ENCODE measurements around the gene BMP7. TPM values are rescaled to one million over a fixed set of nuclear protein-coding genes. Genes with fewer than 3 reads are reported as not detected.

The BMP7 gene
- total and polyA plus RNA-seq, 9 donors, result 0.07 to 19.4 (median 0.83) TPM

- H3K27ac ChIP-seq, result no peak overlapping the region
- intact Hi-C loops (cut with DNase I), result no loop called here
- H3K27me3 ChIP-seq, result no peaks in the 10 kb centered on the region
- 78 to 97% (median 95%) methylated on average over 3 of the region's 3 CpGs for WGBS, 3 donors
- H3K9me3 ChIP-seq, result no peaks in the 10 kb centered on the region
- TF ChIP-seq EP300 (IDR thresholded peaks at IDR 0.05) (no peak), CTCF (IDR thresholded peaks at IDR 0.05) (no peak), POLR2A (IDR thresholded peaks at IDR 0.05) (no peak)
- H3K4me3 ChIP-seq, result no peak overlapping the region
- H3K36me3 ChIP-seq, result no peaks in the 10 kb centered on the region
- no peak for DNase-seq
- no peaks in the 10 kb centered on the region for H3K4me1 ChIP-seq (ENCODE audit: insufficient read depth)
Measured at GRCh38 chr20:57256205-57256604, 10.2 kb downstream of the BMP7 start.

- no peak overlapping the region for H3K4me3 ChIP-seq
- no peak for DNase-seq
- intact Hi-C loops (cut with DNase I), result no loop called here
- H3K27me3 ChIP-seq, result no peaks in the 10 kb centered on the region
- H3K36me3 ChIP-seq, result no peaks in the 10 kb centered on the region
- H3K9me3 ChIP-seq, result no peaks in the 10 kb centered on the region
- H3K27ac ChIP-seq, result no peak overlapping the region
- 81 to 92% (median 84%) methylated on average over 1 of the region's 1 CpG for WGBS, 3 donors
- TF ChIP-seq EP300 (IDR thresholded peaks at IDR 0.05) (no peak), POLR2A (IDR thresholded peaks at IDR 0.05) (no peak), CTCF (IDR thresholded peaks at IDR 0.05) (no peak)
- no peaks in the 10 kb centered on the region for H3K4me1 ChIP-seq (ENCODE audit: insufficient read depth)
Measured at GRCh38 chr20:57255183-57255582, 11.3 kb downstream of the BMP7 start.

GRCh38 chr20:57252559-57253162 lies 13.8 kb downstream of the BMP7 start:
- no peaks in the 10 kb centered on the region for H3K36me3 ChIP-seq
- no peak overlapping the region for H3K4me3 ChIP-seq
- DNase-seq, result no peak
- TF ChIP-seq CTCF (IDR thresholded peaks at IDR 0.05) (no peak), POLR2A (IDR thresholded peaks at IDR 0.05) (no peak)
- no peak overlapping the region for H3K27ac ChIP-seq
- intact Hi-C loops (cut with DNase I), result no loop called here
- 34 to 48% (median 36%) methylated on average over 8 of the region's 8 CpGs for WGBS, 3 donors
- no peaks in the 10 kb centered on the region for H3K27me3 ChIP-seq
- H3K4me1 ChIP-seq (ENCODE audit: insufficient read depth), result no peaks in the 10 kb centered on the region
- no peaks in the 10 kb centered on the region for H3K9me3 ChIP-seq

- Histone ChIP-seq H3K4me1 (ENCODE audit: insufficient read depth) (no peaks in the 10 kb centered on the region), H3K9me3 (no peaks in the 10 kb centered on the region), H3K27ac (no peak overlapping the region), H3K4me3 (no peak overlapping the region), H3K27me3 (no peaks in the 10 kb centered on the region), H3K36me3 (no peaks in the 10 kb centered on the region)
- 80 to 86% (median 80%) methylated on average over 9 of the region's 9 CpGs for WGBS, 3 donors
- intact Hi-C loops (cut with DNase I), result no loop called here
- TF ChIP-seq EP300 (IDR thresholded peaks at IDR 0.05) (no peak), CTCF (IDR thresholded peaks at IDR 0.05) (no peak), POLR2A (IDR thresholded peaks at IDR 0.05) (no peak)
- no peak for DNase-seq
Measured at GRCh38 chr20:57251949-57252348, 14.5 kb downstream of the BMP7 start.
